Stimulated activated CD4-positive, alpha-beta T cell treated with anti-CD3 and anti-CD28 coated beads, TNF-alpha, amount 100 ng/mL, for 48 hours (primary cell): ENCODE data around the gene SEC11C.
"Not testable (repeated sequence)": the region's sequence is repeated elsewhere in the genome, so short reads cannot be mapped to it uniquely, and the experiment has no call there.

Experiments used
- DNase-seq, 3 donors: peaks; one replicate each; pipeline ENCODE4 v3.0.0-alpha.2; 2020; ENCODE audit warnings: low read depth in 3 of 3

Gene SEC11C

DNA sequence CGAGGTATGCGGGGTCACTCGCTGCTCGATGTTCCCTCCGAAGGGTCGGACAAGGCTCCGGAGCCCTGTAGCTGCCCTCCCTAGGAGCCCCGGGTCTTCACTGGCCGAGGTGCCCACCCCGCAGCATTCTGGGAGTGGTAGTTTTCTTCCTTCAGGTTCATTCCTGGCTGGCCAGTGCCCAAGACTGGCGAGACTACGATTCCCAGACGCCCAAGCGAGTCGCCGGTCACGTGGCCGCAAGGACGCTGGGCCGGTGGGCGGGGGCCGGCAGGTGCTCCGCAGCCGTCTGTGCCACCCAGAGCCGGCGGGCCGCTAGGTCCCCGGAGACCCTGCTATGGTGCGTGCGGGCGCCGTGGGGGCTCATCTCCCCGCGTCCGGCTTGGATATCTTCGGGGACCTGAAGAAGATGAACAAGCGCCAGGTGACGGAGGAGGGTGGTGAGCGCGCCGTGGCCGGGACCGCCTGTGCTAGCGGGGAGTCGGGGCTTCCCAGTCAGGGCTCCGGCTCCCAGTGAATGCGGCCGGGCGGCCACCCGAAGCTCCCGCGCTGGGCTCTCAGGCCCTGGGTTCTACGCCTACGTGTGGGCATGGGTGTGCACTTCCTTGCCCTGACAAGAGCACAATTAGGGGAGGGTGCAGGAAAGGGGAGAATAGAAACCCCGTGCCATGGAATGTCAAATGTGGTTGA is at the start of gene SEC11C:
Gene SEC11C (plus strand): TSS at position 270 of the 687 bp plus-strand sequence. CDS start 65 bp downstream, at position 335.
- DNase-seq = peak; percentile 83 to 94 (median 91)

DNA sequence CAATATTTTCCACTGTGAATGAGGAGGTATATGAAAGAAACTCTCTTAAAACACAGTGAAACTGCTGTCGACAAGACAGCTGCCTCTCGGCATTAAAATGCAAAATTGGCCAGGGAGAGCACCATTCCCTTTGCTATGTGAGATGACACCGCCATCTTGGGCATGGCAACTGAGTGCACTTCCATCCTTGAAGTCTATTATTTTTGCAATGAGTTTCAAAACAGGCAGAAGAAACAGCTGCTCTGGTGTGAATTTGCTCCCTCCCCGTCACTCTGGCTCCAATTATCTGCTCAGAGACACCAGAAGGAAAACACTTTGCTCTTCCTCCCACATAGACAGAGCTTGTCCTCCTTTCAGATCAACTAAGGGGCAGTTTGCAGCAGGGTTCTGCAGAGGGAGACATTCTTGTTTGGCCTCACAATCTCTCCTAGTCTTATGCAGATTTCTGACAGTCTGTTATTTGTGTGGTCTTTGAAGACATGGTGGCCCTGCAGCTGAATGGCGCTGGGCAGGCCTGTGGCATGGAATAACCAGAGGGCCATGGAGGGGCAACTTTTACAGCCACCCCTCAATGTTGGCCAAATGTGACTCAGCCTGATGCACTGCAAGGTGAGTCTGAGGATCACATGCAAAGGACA is 48.6 kb upstream of the SEC11C start:
- no peak for DNase-seq

DNA sequence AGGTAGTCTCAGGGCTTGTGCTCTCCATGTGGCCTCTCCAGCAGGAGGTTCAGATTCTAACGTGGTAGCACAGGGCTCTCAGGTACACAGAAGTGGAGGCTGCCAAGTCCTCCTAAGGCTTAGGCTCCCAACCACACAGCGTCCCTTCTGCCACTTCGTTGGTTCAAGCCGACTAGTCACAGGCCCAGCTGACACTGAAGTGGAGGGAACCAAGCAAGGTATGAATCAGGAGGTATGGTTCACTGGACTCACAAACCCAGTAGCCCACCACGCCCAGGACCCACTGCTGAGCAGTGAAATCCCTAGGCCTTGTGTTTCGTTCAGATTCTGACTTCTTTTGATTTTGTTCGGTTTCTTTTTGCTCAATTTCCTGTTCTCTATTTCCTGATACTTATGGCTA is 46.0 kb upstream of the SEC11C start:
- DNase-seq = no peak

DNA sequence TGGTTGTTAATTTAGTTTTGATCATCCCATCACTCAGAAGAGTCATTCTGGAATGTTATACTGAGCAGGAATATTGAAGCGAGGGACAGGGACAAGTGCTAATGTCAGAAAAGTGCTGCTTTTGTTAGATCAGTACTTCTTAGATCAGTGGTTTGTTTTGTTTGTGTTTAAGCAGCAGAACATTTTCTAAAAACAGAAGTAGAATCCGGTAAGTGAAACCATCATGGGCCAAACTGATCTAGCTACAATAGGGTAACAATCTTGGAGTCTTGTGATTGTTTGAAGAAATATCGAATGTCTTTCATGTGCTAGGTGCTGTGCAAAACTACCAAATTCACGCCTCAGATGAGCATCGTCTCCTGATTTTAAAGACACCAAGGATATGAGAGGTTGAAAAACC is 45.1 kb upstream of the SEC11C start:
- DNase-seq = no peak

DNA sequence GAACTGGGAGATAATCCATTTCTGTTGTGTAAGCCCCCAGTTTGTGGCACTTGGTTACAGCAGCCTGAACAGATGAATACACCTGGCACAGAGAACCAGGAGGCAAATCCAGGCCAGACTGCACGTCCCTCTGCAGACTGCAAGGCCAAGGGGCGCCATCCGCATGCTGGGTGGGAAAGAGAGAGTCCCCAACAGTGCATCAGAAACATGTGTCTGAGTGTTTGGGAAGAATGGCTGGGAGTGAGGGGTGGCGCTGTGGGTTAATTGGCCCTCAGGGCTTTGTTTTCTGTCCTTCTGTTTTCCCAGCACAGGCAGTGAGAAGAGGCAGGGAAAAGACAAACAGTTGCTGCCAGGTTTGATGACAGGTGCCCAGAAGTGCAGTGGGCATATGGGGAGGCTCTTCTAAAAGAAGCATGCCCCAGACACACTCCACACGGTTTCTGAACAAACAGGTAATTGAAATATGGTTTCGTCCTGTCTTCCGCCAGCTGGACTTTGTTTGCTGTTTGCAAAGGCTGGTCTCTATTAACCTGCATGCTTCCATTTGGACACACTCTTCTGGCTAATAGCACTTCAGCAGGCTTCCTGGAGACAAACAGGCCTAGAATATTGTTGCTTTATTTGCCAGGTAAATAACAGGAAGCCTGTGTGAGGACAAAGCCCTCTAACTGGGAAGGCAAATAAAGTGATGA is 43.4 kb upstream of the SEC11C start:
- no peak for DNase-seq

DNA sequence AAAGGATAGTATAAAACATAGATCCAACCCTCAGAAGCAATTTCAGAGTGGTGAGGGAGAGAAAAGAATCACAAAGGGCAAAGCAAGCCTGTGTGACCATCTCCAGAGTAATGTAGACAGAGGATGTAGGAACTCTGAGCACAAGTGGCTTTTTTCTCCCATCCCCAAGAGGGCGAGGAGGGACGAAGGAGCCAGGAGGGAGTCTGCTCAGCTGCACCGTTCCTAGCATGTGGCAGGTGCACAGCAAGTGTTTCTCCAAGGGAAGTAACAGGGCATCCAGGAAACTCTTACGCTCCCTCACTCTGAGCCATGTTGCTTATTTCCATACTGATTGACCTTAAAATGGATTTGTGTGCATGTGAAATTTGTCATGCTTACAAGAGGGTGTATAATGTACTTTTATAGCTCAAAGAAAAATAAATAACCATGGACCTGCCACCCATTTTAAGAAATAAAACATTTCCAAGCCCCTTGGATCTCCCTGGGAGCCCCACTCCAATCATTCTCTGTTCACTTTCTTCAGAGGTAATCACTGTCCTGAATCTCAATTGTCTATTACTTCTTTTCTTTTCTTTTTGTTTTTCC is 37.8 kb upstream of the SEC11C start:
- DNase-seq = no peak

DNA sequence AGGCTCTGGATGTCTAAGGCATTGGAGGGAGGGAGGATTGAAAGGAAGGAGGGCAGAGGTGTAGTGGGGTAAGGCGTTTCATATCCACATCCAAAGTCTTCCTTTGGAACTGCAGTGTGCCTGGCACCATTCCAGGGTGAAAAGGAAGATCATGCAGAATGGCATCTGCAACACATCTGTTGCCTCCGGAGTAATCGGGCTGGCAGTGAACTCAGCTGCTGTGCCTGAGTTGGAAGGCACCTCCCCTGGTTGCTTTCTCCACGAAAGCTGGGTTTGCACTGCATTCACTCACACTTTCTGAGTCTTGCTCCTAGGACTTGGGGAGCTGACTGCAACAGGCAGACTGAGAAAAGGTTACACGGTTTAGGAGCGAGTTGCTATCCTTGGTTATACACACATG is 30.3 kb upstream of the SEC11C start:
- no peak for DNase-seq

DNA sequence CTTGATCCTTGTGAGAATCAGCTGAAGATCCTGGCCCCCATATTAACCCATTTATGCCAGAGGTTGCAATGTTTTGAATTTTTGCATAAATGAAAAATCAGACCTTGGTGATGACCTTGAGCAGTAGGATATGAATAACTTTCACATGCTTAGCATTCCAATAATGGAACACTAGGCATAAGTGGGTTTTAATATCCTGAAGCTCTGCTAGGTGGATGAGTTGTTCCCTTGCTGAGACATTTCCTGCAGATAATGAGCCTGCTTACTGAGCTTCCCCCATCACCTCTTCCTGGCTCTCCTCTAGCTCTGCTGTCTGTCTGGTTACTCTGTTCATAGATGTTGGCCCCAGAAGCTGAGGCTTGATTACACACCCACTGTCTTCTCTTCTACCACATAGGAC is 25.5 kb upstream of the SEC11C start:
- DNase-seq = no peak

DNA sequence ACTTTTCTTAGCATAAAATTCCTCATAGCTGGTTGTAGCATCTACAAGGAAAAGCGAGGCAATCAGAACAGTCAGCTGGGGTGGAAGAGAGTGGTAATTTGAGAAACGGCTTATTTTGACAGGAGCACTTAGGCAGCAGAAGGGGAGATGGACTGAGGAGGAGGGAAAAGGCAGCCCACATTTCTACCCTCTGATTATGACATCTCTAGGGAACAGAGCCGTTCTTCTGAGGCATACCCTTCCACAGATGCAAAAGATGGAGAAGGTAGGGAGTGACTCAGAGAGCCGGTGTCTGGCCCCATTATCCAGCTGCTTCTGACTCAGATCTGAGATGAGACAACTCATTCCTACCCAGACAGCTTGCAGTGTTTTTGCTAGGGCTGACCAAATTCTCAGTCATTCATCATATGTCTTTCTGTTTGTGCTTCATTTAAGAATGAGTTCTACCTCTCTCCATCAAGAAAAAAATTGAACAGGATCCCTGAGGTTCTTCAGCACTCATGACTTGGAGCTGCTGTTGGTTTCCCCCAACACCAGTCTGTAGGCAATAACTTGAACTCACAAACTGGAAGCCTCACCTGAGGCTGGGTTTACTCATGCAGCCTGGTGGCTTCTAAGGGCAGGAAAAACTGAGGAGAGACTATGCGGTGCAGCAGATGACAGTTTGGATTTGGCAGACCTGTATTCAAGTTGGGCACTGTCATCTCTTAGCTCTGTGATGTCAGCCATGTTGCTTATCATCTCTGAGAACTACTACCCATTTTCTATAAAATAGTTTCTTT is 15.9 kb upstream of the SEC11C start:
- peak; percentile 14 to 34 (median 20) for DNase-seq

DNA sequence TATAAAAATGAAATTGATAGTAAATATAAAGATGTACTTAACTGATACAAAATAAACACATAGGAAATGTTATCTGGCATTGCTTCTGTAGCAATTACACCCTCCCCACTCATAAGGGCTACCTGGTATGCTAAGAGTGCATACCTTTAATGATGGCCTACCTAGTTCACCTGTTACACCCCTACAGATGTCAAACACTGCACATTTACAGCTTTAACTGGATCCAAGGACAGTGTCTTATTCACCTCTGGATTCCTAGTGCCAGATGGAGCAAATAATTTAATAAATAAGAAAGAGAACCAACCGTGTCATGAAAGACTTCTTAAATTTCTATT is 15.3 kb upstream of the SEC11C start:
- DNase-seq = no peak

DNA sequence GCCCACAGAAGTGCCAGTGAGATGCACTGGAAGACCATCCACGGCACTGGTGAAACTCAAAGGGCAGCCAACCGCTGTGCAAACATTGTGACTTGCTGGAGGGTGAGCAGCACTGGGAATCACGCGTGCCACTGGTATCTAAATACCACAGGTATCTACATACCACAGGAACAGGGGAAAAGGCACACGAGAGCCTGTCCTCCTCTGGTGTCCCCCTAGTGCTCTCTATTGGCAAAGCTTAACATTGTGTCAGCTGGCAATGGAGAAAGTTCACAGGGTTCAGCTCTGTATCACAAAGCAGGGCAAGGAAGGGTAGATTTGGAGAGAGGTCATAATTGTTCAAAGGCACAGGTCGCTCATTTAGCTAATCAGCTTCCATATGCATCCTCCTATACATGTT is 12.6 kb upstream of the SEC11C start:
- DNase-seq = no peak

DNA sequence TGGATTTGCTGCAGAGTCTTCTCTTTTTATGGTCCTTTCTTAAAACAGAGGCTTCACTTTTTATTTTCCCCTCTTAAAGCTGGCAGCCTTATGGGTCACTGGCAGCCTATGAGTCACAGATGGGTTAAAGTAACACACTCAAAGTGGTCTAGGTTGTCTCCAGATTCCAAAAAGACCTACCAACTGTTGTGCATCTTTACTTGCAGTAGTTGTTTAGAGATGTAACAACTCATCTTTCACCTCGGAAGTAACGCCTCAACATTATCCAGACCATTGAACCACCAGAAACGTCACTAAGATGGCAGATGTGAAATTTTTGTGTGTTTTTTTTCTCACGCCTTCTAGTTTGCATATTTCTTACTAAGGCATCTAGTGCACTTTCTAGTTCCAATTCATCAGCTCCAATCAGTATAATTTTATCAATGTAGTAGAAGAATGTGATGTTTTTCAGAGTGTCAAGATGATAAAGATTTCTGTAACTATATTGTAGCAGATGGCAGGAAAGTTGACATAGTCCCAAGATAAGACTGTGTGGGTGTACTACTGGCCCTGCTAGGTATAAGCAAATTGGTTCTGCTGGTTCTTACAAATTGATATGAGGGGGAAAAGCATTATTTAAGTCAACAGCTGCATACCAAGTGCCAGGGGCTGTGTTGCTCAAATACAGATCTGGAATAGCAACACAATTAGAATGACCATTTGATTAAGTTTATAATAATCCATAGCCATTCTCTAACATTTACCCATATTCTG is 9.6 kb upstream of the SEC11C start:
- no peak for DNase-seq

DNA sequence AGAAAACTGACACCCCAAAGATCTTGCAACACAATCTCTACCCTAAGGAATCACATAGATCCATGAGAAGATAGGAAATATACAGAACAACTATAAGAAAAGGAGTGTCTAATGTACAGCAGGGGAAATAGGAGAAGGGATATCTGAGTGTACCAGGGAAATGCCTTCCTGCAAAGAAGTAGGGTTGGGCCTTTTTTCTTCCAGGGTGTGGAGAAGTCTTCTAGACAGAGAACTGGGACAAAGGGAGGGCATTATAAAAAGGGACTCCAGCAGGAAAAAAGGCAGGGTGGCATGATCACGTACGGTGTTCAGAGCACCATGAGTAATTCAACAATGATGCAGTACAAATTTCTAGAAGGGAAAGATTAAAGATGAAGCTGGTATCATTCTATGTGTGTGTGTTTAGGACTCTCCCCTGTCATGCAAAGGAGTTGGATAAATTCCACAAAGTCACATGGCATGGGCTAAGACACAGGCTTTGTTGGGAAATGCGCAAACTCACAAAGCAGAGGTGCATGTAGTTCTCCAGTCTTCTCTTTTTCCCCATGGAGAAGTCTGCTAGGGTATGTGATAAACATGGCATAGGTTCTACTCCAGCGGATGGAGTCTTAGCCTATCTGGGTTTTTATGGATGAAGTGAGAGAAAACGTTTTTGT is 6.7 kb upstream of the SEC11C start:
- DNase-seq = no peak

DNA sequence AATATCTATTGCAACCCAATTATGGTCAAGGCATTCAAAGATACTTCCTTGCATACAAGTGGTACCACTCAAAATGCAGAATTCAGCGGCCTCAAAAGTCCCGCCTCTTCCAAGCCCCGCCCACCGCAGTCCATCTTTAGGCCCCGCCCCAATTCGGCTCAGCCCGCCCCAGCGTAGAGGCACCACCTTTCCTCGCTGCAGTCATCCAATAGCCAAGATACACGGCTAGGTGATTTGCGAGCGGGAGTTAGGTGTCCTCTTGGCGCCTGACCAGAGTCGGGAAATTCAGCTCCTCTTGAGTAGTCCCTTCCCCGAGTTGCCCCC is 431 bp upstream of the SEC11C start:
- peak; percentile 88 to 93 (median 88) for DNase-seq

DNA sequence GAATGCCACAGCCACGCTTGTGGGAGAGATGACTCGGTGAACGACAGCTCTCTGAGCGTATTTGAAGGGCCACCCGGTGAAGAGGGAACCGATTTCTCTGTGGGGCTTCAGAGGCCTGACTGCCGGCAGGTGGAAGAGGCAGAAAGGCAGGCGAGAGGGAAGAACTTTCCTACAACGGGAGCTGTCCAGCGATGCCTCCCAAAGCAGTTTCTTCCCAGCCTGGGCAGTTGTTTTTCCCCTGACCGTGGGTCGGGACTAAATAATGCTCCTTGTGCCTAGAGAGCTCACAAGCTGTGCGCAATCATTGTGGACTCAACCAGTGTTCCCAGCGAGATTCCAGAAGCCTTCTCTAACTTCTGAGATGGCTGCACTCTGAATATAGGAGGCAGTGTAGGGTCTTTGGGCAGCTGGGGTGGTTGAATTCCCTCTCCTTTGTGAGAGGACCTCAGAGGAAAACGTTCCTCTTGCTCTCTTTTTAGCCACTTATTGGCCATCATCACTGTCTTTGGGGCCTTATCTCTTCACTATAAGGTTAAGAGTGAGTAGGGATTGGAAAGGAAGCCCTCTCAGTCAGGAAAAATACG is 710 bp downstream of the SEC11C start:
- no peak for DNase-seq

DNA sequence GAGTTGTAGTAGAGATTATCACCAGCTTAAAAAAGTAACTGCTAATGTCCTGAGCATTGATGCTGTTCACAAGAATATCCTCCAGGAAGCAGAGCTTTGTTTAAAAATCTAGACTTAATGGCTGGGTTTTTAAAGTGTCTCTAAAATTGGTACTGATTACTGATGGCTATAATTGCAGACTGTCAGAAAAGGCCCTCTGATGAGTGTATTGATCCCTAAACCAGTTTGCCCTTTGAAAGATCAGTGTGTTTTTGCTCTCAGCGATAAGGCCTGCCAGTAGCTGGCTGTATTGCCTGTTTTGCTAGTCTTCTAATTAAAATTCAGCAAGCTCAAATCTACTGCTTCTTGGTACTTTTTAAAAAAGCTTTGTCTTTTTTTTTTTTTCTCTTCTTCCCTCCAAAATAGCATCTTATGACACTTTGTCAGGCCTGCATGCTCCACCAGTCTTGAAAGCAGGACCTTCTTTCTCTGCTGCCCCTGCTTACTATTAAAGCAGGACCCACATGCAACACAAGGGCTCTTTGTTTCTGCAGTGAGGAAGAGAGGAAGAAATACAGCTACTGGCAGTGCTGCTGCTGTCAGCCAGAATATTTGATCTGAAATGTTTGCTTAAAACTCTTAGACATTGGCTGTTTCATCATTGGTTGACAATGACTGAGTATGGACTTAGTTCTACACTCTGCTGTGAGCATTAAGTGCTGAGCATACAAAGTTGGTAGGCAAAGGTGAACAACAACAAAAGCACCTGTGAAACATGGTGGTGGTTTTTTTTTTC is 1.8 kb downstream of the SEC11C start:
- DNase-seq = no peak

DNA sequence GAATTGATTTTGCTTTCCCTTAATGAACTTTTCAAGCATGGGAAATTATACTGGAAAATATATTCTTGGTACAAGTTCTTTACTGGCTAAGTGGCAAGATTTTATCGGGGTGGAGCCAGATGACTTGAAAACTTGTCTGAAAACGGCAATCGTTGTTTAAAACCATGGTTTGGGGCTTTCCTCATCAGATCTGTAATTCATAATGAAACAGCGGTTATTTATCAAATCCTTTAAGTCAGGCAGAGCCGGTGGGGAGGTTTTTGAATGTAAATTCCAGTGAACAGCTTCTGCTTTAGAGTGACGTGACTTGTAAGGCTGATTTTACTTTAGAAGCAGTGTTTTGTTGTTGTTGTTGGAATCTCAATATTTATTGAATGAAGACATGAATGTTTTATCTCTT is 2.6 kb downstream of the SEC11C start:
- DNase-seq = no peak

DNA sequence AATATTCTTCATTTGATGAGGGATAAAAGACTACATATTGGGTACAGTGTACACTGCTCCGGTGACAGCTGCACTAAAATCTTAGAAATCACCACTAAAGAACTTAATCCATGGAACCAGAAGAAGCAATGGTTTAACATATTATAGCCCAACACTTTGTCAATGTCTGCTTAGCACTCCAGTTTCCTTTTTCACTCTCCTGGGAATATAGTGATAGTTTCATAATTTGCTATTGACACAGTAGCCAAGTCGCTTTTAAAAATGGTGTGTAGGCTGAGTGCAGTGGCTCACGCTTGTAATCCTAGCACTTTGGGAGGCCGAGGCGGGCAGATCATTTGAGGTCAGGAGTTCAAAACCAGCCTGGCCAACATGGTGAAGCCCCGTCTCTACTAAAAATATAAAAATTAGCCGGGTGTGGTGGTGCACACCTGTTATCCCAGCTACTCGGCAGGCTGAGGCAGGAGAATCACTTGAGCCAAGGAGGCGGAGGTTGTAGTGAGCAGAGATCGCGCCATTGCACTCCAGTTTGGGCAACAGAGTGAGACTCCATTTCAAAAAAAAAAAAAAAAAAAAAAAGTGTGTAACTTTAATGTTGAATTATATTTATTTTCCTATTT is 3.2 kb downstream of the SEC11C start:
- DNase-seq = not testable (repeated sequence)

DNA sequence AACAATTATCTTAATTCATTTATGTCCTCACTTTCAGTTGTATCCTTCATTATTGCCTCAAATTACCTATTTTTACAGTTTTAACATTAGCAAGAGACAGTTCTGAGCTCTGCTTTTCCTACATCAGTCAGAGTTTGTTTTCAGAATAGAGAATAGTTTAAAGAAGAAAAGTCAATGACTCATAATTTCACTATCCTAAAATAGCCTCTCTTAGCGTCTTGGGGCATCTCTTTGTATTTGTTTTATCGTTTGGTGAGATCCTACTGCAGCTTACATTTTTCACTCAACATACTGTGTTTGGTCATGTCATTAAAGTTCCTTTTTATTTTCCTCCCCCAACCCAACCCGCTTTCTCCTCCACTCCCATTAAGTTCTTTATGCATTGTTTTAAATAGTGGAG is 3.8 kb downstream of the SEC11C start:
- no peak for DNase-seq
